ENCODE measurements around the gene EMCN.
"Not testable (repeated sequence)": the region's sequence is repeated elsewhere in the genome, so short reads cannot be mapped to it uniquely, and the experiment has no call there.

EMCN gene

GRCh38 chr4:100539706-100540105 is 21.9 kb upstream of the EMCN start:
- Histone ChIP-seq H3K4me1 (ENCODE audit: control insufficient read depth in 2 of 2, insufficient read depth in 1 of 2, low read depth in 1 of 2, low read length in 2 of 2) (no peaks in the 10 kb centered on the region), H3K9me3 (replicated peaks in 1 of 2; ENCODE audit: control insufficient read depth in 2 of 2, insufficient read depth in 1 of 2, low read depth in 1 of 2, low read length in 2 of 2) (peaks cover 0 to 2% of the 10 kb centered on the region in 2 donors), H4K91ac (ENCODE audit: low read depth, low read length, poor library complexity) (no peak overlapping the region), H4K8ac (ENCODE audit: low read depth, low read length) (no peak overlapping the region), H3K4me3 (ENCODE audit: low read length in 2 of 2) (no peak overlapping the region), H3K79me1 (ENCODE audit: low read depth, low read length) (no peaks in the 10 kb centered on the region), H2BK5ac (ENCODE audit: low read length) (no peak overlapping the region), H3K4me2 (ENCODE audit: insufficient read depth, low read length, poor library complexity, severe bottlenecking) (no peak overlapping the region), H3K4ac (ENCODE audit: low read length) (no peak overlapping the region), H2BK12ac (ENCODE audit: low read length) (no peak overlapping the region), H2BK120ac (ENCODE audit: low read depth, low read length) (no peak overlapping the region), H3K23ac (ENCODE audit: low read depth, low read length, poor library complexity) (no peak overlapping the region), H2AFZ (ENCODE audit: low read length) (no peak overlapping the region), H3K27ac (replicated peaks; ENCODE audit: low read length) (no peak overlapping the region), H3K14ac (ENCODE audit: low read length) (no peak overlapping the region), H2AK5ac (ENCODE audit: low read depth, low read length) (no peak overlapping the region), H2BK15ac (ENCODE audit: low read length) (no peak overlapping the region), H3K9ac (ENCODE audit: low read depth, low read length, poor library complexity) (no peak overlapping the region), H3K27me3 (ENCODE audit: control insufficient read depth in 3 of 3, insufficient read depth in 3 of 3, low read depth in 1 of 3, low read length in 3 of 3) (no peaks in the 10 kb centered on the region), H3K18ac (ENCODE audit: low read length) (no peak overlapping the region), H3K36me3 (replicated peaks in 1 of 2; ENCODE audit: control insufficient read depth in 2 of 2, insufficient read depth in 2 of 2, low read length in 2 of 2) (no peaks in the 10 kb centered on the region)
- DNase-seq (ENCODE audit: low spot score): no peak
- WGBS, 2 donors (ENCODE audit: extremely low coverage in 2 of 2, insufficient read length in 2 of 2, insufficient replicate concordance in 1 of 2): no CpG with 5 or more reads among the region's 4 CpGs

- H3K4me2 ChIP-seq (ENCODE audit: insufficient read depth, low read length, poor library complexity, severe bottlenecking): no peak overlapping the region
- no peak overlapping the region for H2AFZ ChIP-seq (ENCODE audit: low read length)
- H3K27me3 ChIP-seq (ENCODE audit: control insufficient read depth in 3 of 3, insufficient read depth in 3 of 3, low read depth in 1 of 3, low read length in 3 of 3): no peaks in the 10 kb centered on the region
- no peak overlapping the region for H2BK12ac ChIP-seq (ENCODE audit: low read length)
- no peak overlapping the region for H3K4me3 ChIP-seq (ENCODE audit: low read length in 2 of 2)
- H3K79me1 ChIP-seq (ENCODE audit: low read depth, low read length): no peaks in the 10 kb centered on the region
- H3K4ac ChIP-seq (ENCODE audit: low read length): no peak overlapping the region
- H3K27ac ChIP-seq (replicated peaks; ENCODE audit: low read length): no peak overlapping the region
- no peak overlapping the region for H3K14ac ChIP-seq (ENCODE audit: low read length)
- H3K9me3 ChIP-seq (replicated peaks in 1 of 2; ENCODE audit: control insufficient read depth in 2 of 2, insufficient read depth in 1 of 2, low read depth in 1 of 2, low read length in 2 of 2): no peaks in the 10 kb centered on the region
- H3K23ac ChIP-seq (ENCODE audit: low read depth, low read length, poor library complexity): no peak overlapping the region
- no peak for DNase-seq (ENCODE audit: low spot score)
- no peaks in the 10 kb centered on the region for H3K36me3 ChIP-seq (replicated peaks in 1 of 2; ENCODE audit: control insufficient read depth in 2 of 2, insufficient read depth in 2 of 2, low read length in 2 of 2)
- H2BK15ac ChIP-seq (ENCODE audit: low read length): no peak overlapping the region
- H2AK5ac ChIP-seq (ENCODE audit: low read depth, low read length): no peak overlapping the region
- no peak overlapping the region for H4K8ac ChIP-seq (ENCODE audit: low read depth, low read length)
- WGBS, 2 donors (ENCODE audit: extremely low coverage in 2 of 2, insufficient read length in 2 of 2, insufficient replicate concordance in 1 of 2): no CpG with 5 or more reads among the region's 1 CpG
- no peak overlapping the region for H2BK5ac ChIP-seq (ENCODE audit: low read length)
- no peak overlapping the region for H4K91ac ChIP-seq (ENCODE audit: low read depth, low read length, poor library complexity)
- H3K4me1 ChIP-seq (ENCODE audit: control insufficient read depth in 2 of 2, insufficient read depth in 1 of 2, low read depth in 1 of 2, low read length in 2 of 2): no peaks in the 10 kb centered on the region
- no peak overlapping the region for H3K9ac ChIP-seq (ENCODE audit: low read depth, low read length, poor library complexity)
- no peak overlapping the region for H2BK120ac ChIP-seq (ENCODE audit: low read depth, low read length)
- no peak overlapping the region for H3K18ac ChIP-seq (ENCODE audit: low read length)
These were observed 15.9 kb upstream of the EMCN start for GRCh38 chr4:100533741-100534140.

- H2BK120ac ChIP-seq (ENCODE audit: low read depth, low read length); H3K27ac ChIP-seq (replicated peaks; ENCODE audit: low read length); H4K91ac ChIP-seq (ENCODE audit: low read depth, low read length, poor library complexity); H3K4me2 ChIP-seq (ENCODE audit: insufficient read depth, low read length, poor library complexity, severe bottlenecking); H2AK5ac ChIP-seq (ENCODE audit: low read depth, low read length); DNase-seq (ENCODE audit: low spot score); H3K79me1 ChIP-seq (ENCODE audit: low read depth, low read length); H2BK5ac ChIP-seq (ENCODE audit: low read length); H3K18ac ChIP-seq (ENCODE audit: low read length); H3K4me1 ChIP-seq (ENCODE audit: control insufficient read depth in 2 of 2, insufficient read depth in 1 of 2, low read depth in 1 of 2, low read length in 2 of 2); H3K9me3 ChIP-seq (replicated peaks in 1 of 2; ENCODE audit: control insufficient read depth in 2 of 2, insufficient read depth in 1 of 2, low read depth in 1 of 2, low read length in 2 of 2); H3K27me3 ChIP-seq (ENCODE audit: control insufficient read depth in 3 of 3, insufficient read depth in 3 of 3, low read depth in 1 of 3, low read length in 3 of 3); H4K8ac ChIP-seq (ENCODE audit: low read depth, low read length); H3K23ac ChIP-seq (ENCODE audit: low read depth, low read length, poor library complexity); H2BK15ac ChIP-seq (ENCODE audit: low read length); H3K9ac ChIP-seq (ENCODE audit: low read depth, low read length, poor library complexity); H2AFZ ChIP-seq (ENCODE audit: low read length); H3K14ac ChIP-seq (ENCODE audit: low read length); H3K36me3 ChIP-seq (replicated peaks in 1 of 2; ENCODE audit: control insufficient read depth in 2 of 2, insufficient read depth in 2 of 2, low read length in 2 of 2); H2BK12ac ChIP-seq (ENCODE audit: low read length); H3K4ac ChIP-seq (ENCODE audit: low read length); H3K4me3 ChIP-seq (ENCODE audit: low read length in 2 of 2): not testable (repeated sequence)
- no CpG with 5 or more reads among the region's 4 CpGs for WGBS, 2 donors (ENCODE audit: extremely low coverage in 2 of 2, insufficient read length in 2 of 2, insufficient replicate concordance in 1 of 2)
These were observed 12.3 kb upstream of the EMCN start for GRCh38 chr4:100530161-100530560.

- H3K14ac ChIP-seq (ENCODE audit: low read length): no peak overlapping the region
- no peaks in the 10 kb centered on the region for H3K9me3 ChIP-seq (replicated peaks in 1 of 2; ENCODE audit: control insufficient read depth in 2 of 2, insufficient read depth in 1 of 2, low read depth in 1 of 2, low read length in 2 of 2)
- no peaks in the 10 kb centered on the region for H3K79me1 ChIP-seq (ENCODE audit: low read depth, low read length)
- no peak for DNase-seq (ENCODE audit: low spot score)
- no peak overlapping the region for H3K18ac ChIP-seq (ENCODE audit: low read length)
- H3K27ac ChIP-seq (replicated peaks; ENCODE audit: low read length): no peak overlapping the region
- no peak overlapping the region for H4K8ac ChIP-seq (ENCODE audit: low read depth, low read length)
- H2BK12ac ChIP-seq (ENCODE audit: low read length): no peak overlapping the region
- H3K23ac ChIP-seq (ENCODE audit: low read depth, low read length, poor library complexity): no peak overlapping the region
- H2AK5ac ChIP-seq (ENCODE audit: low read depth, low read length): no peak overlapping the region
- no peak overlapping the region for H2BK120ac ChIP-seq (ENCODE audit: low read depth, low read length)
- WGBS, 2 donors (ENCODE audit: extremely low coverage in 2 of 2, insufficient read length in 2 of 2, insufficient replicate concordance in 1 of 2): 100% methylated on average over 1 of the region's 1 CpG; no CpG with 5 or more reads in 1 of the 2 donors
- H3K36me3 ChIP-seq (replicated peaks in 1 of 2; ENCODE audit: control insufficient read depth in 2 of 2, insufficient read depth in 2 of 2, low read length in 2 of 2): no peaks in the 10 kb centered on the region
- H2BK15ac ChIP-seq (ENCODE audit: low read length): no peak overlapping the region
- no peak overlapping the region for H3K9ac ChIP-seq (ENCODE audit: low read depth, low read length, poor library complexity)
- H3K4me3 ChIP-seq (ENCODE audit: low read length in 2 of 2): no peak overlapping the region
- H3K4me1 ChIP-seq (ENCODE audit: control insufficient read depth in 2 of 2, insufficient read depth in 1 of 2, low read depth in 1 of 2, low read length in 2 of 2): no peaks in the 10 kb centered on the region
- no peak overlapping the region for H3K4me2 ChIP-seq (ENCODE audit: insufficient read depth, low read length, poor library complexity, severe bottlenecking)
- H2BK5ac ChIP-seq (ENCODE audit: low read length): no peak overlapping the region
- H2AFZ ChIP-seq (ENCODE audit: low read length): no peak overlapping the region
- no peak overlapping the region for H4K91ac ChIP-seq (ENCODE audit: low read depth, low read length, poor library complexity)
- H3K27me3 ChIP-seq (ENCODE audit: control insufficient read depth in 3 of 3, insufficient read depth in 3 of 3, low read depth in 1 of 3, low read length in 3 of 3): no peaks in the 10 kb centered on the region
- H3K4ac ChIP-seq (ENCODE audit: low read length): no peak overlapping the region
These were observed 7.9 kb upstream of the EMCN start for GRCh38 chr4:100525686-100526085.
